ENCODE measurements around the gene C3orf22.

Gene C3orf22

GRCh38 chr3:126551839-126552687 lies 6.7 kb downstream of the C3orf22 start:
- DNase-seq (ENCODE audit: low read depth) = no peak
- no peak overlapping the region for H3K4me3 ChIP-seq (ENCODE audit: low read depth, low read length)
- TF ChIP-seq CTCF (conservative IDR thresholded peaks at IDR 0.05; ENCODE audit: low read depth, low read length) = no peak

- H3K4me3 ChIP-seq (ENCODE audit: low read depth, low read length) = no peak overlapping the region
- DNase-seq (ENCODE audit: low read depth) = no peak
- no peak for TF ChIP-seq CTCF (conservative IDR thresholded peaks at IDR 0.05; ENCODE audit: low read depth, low read length)
Measured at GRCh38 chr3:126551121-126551838, 7.5 kb downstream of the C3orf22 start.

- H3K4me3 ChIP-seq (ENCODE audit: low read depth, low read length) = no peak overlapping the region
- no peak for TF ChIP-seq CTCF (conservative IDR thresholded peaks at IDR 0.05; ENCODE audit: low read depth, low read length)
- DNase-seq (ENCODE audit: low read depth) = no peak
Measured at GRCh38 chr3:126550488-126551051, 8.2 kb downstream of the C3orf22 start.

- no peak for TF ChIP-seq CTCF (conservative IDR thresholded peaks at IDR 0.05; ENCODE audit: low read depth, low read length)
- no peak for DNase-seq (ENCODE audit: low read depth)
Measured at GRCh38 chr3:126549861-126550487, 8.8 kb downstream of the C3orf22 start.

GRCh38 chr3:126548556-126549466 lies 9.9 kb downstream of the C3orf22 start:
- no peak for TF ChIP-seq CTCF (conservative IDR thresholded peaks at IDR 0.05; ENCODE audit: low read depth, low read length)
- peak; percentile 13 for DNase-seq (ENCODE audit: low read depth)
- H3K4me3 ChIP-seq (ENCODE audit: low read depth, low read length) = no peak overlapping the region

More at GRCh38 chr3:126549861-126550487, 8.8 kb downstream of the C3orf22 start:
- H3K4me3 ChIP-seq (ENCODE audit: low read depth, low read length) = no peak overlapping the region

- H3K4me3 ChIP-seq (ENCODE audit: low read depth, low read length) = no peak overlapping the region
- TF ChIP-seq CTCF (conservative IDR thresholded peaks at IDR 0.05; ENCODE audit: low read depth, low read length) = no peak
- peak; percentile 16 for DNase-seq (ENCODE audit: low read depth)
Measured at GRCh38 chr3:126547721-126548120, 11.0 kb downstream of the C3orf22 start.

All from choroid plexus epithelial cell (primary cell).